C1 segment of cervical spinal cord (tissue), 14 donors: Measurements from ENCODE around the gene CCL13.
A peak's percentile ranks its signal among the peaks of the same experiment; 100 is the strongest.
"Not testable (repeated sequence)": the region's sequence is repeated elsewhere in the genome, so short reads cannot be mapped to it uniquely, and the experiment has no call there.

Source experiments
- DNase-seq, 14 donors: peaks; one replicate each; lab custom pipeline; 2025; lab: John Stamatoyannopoulos, UW

CCL13 gene

DNA sequence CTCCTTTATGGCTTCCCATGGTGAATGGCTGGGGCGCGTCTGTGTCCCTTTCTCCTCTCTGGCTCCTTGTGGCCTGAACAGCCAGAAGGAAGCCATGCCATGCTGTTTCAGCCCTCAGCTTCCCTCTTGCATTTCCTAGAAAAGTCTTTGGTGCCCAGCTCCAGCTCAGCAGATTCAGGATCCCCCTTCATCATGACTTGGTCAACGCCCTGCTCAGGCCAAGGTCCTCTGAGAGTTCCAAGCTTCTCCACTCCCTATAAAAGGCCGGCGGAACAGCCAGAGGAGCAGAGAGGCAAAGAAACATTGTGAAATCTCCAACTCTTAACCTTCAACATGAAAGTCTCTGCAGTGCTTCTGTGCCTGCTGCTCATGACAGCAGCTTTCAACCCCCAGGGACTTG, at the start of gene CCL13:
Gene CCL13, plus strand, starts transcription at position 287 of the 400 bp plus-strand sequence. Its CDS starts 47 bp downstream, at position 334.
- no peak for DNase-seq

DNA sequence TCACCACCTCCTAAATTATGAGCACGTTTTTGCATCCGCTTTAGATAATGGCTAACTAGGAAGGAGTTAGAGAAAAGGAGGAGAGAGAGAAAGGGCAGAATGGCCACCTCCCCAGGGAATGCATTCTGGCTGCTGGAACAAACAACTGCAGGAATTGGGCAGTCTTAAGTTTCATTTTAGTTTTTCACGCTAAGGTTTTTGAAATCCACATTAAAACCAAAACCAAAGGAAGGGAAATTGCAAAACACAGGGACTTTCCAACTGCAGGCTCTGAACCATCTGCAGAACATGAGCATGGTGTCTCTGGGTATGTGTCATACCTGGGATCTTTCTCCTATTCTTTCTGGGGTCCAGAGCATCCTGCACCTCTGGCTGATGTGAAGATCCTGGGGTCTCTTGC, 49.2 kb upstream of the CCL13 start:
- DNase-seq = no peak

DNA sequence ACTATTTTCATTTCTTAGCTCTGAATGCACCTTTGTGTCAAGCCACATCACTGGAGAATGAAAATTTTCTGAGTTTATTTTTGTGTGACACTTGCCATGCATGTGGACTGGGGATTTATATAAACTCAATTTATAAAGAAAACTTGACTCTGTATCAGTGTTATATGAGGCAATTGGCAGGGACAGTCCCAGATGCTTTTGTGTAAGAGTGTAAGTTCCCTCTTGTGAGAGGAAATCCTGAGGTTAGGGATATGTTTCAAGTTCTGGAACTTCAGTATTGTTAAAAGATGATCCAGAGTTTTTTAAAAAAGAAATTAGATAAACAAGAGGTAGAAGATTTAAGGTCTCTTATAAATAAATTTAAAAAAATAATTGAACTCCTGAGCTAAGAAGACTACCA, 47.9 kb upstream of the CCL13 start:
- no peak for DNase-seq

DNA sequence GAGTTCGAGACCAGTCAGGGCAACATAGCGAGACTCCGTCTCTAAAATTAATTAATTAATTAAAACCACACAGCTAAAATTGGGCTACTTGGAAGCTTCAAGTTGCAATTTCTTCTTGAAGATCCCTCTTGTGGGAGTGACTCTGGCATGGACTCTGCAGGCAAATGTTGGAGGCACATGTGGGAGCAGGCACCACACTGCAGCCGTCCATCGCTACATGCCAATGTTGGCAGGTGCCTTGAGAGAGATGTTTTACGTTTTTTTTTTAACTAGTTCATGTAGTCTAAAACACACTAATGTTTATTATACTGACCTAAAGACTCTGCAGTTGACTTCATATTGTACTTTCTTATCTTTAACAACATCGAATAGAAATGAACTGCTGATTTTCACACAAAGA, 45.0 kb upstream of the CCL13 start:
- DNase-seq = no peak

DNA sequence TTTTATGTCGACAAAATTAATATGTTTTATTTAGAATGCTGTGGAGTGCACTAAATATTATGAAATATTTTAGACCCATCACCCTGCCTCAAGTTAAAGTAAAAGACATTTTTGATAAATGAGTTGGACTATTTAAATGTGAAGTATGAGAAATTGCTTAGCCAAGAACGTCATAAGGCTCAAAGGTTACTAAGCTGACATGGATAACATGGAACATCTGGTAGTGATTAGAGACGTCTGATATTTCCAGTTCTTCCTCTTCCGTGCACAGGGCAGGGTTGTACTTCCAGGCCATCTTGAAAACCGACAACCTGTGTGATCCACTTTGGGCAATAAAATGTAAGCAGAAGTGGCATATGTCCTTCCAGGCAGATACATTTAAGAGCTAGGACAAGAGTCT, 44.2 kb upstream of the CCL13 start:
- DNase-seq = no peak

DNA sequence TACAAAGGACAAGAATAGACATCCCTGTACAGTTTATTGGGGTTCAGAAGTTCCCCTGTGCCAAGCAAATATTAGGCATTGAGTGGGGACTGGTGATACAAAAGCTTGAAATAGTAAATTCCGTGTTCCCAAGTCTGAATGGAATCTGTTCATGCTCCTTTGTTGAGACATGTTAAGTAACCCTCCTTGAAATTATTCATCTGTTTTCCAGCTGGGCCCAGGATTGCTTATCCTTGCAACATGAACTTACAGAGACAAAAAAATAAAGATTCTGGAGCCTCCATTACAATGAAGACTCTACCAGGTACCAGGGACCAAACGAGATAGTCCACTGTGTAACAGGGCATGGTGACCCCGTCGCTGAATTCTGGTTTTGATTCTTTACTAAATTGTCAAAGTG, 43.1 kb upstream of the CCL13 start:
- DNase-seq = no peak

DNA sequence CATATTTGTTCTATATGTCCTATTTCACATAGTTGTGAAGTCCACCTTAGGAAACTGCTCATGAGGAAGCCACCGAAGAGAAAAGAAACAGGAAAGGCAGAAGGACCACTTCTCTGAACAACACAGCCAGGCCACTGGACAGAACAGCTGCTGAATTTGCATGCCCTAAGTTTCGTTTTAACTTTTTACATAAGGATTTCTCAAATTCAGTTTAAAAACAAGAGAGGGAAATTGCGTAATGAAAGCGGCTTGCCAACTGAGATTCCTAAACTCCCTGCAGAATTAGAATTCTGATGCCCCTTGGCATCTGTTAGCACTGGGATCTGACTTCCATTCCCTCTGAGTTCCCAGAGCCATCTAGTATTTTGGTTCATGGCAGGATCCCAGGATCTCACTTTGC, 42.0 kb upstream of the CCL13 start:
- DNase-seq = no peak

DNA sequence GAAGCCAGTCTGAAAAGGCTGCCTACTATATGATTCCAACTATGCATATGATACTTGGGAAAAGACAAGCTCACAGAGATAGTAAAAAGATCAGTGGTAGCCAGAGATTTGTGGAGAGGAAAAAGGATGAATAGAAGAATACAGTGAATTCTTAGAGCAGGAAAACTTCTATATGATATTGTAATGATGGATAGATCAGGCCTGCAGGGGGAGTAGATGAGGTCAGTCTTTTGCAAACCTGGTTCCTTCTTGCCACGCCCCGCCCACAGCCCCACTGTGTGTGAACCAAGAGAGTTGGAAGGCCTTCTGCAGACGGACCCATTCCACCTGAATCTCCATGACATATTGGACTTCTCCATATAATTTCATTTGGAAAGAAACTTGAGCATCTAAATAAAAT, 37.8 kb upstream of the CCL13 start:
- no peak for DNase-seq

DNA sequence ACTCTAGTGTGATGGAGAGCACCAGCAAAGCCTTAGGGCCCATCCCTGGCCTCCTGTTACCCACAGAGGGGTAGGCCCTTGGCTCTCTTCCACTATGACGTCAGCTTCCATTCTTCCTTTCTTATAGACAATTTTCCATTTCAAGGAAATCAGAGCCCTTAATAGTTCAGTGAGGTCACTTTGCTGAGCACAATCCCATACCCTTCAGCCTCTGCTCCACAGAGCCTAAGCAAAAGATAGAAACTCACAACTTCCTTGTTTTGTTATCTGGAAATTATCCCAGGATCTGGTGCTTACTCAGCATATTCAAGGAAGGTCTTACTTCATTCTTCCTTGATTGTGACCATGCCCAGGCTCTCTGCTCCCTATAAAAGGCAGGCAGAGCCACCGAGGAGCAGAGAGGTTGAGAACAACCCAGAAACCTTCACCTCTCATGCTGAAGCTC, 37.2 kb upstream of the CCL13 start, which contains the start of gene CCL8:
Gene CCL8, plus strand, starts transcription at position 397 of the 445 bp plus-strand sequence. CDS start 67 bp downstream, outside the sequence.
- no peak for DNase-seq

DNA sequence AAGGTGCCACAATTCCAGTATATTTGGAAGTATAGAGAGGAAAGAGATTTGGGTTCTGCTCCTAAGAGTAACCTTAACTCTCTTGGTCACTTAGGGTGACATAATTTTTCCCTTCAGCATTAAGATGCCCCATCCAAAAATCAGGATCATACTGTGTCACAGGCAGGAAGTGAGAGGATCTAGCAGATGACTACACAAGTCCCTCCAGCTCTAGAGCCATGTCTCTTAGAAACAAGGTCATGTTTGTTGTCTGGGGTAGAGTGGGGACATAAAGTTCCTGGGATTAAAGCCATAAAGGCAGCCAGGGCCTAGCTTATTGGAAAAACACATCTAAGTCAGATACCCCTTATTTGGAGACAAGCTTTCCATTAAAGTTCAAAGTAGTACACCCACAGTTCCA, 34.3 kb upstream of the CCL13 start:
- no peak for DNase-seq

DNA sequence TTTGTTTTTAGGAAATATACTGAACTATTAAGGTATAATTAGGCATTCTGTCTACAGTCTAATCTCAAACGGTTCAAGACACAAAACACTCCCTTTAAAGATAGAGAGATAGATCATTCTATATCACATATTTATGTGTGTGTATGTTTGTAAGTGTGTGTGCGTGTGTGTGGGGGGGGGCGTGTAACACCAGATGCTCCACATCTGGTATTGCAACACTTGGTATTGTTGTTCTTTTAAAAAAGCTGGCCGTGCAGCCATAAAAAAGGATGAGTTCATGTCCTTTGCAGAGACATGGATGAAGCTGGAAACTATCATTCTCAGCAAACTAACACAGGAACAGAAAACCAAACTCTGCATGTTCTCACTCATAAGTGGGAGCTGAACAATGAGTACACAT, 28.7 kb upstream of the CCL13 start:
- DNase-seq = not testable (repeated sequence)

DNA sequence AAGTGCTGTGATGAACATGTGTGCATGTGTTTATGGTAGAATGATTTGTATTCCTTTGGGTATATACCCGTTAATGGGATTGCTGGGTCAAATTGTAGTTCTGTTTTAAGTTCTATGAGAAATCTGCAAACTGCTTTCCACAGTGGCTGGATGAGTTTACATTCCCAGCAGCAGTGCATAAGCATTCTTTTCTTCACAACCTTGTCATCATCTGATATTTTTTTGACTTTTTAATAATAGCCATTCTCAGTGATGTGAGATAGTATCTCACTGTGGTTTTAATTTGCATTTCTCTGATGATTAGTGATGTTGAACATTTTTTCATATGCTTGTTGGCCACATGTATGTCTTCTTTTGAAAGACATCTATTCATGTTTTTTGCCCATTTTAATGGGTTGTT, 18.6 kb upstream of the CCL13 start:
- DNase-seq = no peak

DNA sequence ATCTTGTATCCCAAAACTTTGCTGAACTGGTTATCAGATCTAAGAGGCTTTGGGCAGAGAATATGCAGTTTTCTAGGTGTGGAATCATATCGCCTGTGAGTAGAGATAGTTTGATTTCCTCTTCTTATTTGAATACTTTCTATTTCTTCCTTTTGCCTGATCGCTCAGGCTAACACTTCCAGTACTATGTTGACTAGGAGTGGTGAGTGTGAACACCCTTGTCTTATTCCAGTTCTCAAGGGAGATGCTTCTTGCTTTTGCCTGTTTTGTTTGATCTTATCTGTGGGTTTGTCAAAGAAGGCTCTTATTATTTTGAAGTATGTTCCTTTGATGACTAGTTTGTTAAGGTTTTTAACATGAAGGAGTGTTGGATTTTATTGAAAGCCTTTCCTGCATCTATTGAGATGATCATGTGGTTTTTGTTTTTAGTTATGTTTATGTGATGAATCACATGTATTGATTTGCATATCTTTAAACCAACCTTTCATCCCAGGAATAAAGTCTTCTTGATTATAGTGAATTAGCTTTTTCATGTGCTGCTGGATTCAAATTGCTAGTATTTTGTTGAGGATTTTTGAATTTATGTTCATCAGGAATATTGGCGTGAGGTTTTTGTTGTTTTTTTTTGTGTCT, 17.0 kb upstream of the CCL13 start:
- DNase-seq = no peak

DNA sequence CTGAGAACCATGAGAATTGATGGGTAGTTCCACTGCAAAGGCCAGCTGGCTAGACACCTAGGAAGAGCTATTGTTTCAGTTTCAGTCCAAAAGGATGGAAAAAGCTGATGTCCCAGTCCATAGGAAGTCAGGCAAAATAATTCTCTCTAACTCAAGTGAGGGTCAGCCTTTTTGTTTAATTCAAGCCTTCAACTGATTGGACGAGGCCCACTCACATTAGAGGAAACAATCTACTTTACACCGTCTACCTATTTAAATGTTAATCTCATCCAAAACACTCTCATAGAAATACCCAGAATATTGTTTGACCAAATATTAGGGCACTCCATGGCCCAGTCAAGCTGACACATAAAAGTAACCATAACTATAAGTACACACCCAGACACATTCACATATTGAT, 14.4 kb upstream of the CCL13 start:
- DNase-seq = no peak

DNA sequence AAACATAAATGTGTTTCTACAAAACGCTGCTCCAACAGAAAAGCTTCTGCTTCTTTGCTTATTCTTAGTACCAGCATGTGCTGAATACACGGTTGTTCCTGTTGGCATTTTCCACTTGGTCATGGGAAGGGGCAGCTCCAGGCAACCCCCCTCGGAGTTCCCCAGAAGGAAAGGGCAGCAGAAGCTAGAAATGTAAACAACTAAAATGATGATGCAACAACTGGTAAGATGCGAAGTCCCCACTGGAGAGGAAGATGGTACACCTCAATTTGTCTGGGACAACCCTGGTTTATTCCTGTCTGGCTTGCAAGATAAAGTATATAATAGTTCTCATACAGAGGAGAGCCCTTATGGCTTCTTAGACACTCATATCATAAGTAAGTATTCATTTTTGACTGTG, 9.2 kb upstream of the CCL13 start:
- DNase-seq = no peak

DNA sequence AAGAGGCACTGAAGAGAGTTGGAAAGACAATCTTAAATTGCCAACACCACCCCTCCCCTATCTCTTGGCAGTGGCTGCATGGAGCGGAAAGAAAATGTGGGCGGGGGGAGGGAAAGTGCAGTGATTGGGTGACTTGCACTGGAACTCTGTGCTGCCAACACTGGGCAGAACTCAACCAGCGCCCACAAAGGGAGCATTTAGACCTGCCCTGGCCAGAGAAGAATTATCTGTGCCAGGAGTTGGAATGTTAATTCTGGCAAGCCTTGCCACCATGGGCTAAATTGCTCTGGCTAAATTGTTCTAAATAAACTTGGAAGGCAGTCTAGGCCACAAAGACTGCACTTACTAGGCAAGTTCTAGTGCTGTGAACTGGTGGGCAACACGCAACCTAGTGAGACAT, 6.5 kb upstream of the CCL13 start:
- peak in 2 of 14 donors; percentile 18 to 22 for DNase-seq

DNA sequence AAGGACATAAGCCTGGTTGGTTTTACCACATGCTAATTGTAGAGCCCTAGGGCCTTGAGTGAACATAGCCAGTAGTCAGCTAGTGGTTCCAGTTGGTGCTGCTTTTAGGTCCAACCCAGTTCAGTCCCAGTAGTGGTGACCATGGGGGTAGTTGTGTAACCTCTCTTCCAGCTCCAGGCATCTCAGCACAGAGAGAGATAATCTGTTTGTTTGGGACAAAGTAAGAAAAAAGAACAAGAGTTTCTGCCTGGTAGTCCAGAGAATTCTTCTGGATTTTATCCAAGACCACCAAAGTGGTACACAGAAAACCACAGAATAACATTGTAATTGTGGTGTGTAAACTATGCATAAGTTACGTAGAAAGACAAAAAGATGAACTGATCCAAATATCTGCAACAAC, 5.2 kb upstream of the CCL13 start:
- no peak for DNase-seq

DNA sequence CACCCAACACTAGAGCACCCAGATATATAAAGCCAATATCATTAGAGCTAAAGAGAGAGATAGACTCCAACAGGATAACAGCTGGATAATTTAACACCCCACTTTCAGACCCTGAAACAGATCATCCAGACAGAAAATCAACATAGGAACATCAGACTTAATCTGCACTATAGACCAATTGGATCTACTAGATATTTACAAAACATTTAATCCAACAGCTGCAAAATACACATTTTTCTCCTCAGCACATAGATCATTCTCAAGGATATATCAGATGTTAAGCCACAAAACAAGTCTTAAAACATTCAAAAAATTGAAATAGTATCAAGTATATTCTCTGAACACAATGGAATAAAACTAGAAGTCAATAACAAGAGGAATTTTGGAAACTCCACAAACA, 4.1 kb upstream of the CCL13 start:
- no peak for DNase-seq

DNA sequence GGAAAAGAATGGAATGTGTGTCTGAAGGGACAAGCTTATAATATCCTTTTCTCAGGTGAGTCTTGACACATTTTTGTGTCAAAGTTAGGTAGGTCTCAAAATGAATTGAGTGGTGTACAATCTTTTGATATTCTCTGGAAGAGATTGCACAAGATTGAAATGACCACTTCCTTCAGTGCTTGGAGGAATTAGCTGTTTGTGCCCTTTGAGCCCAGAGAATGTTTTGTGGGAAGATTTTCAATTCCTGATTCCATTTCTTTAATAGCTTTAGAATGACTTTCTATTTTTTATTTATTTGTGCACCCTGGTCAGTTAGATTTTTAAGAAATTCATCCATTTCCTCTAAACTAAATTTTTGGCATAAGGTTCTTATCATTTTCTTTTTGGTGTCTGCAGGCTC, 1.6 kb upstream of the CCL13 start:
- DNase-seq = no peak

DNA sequence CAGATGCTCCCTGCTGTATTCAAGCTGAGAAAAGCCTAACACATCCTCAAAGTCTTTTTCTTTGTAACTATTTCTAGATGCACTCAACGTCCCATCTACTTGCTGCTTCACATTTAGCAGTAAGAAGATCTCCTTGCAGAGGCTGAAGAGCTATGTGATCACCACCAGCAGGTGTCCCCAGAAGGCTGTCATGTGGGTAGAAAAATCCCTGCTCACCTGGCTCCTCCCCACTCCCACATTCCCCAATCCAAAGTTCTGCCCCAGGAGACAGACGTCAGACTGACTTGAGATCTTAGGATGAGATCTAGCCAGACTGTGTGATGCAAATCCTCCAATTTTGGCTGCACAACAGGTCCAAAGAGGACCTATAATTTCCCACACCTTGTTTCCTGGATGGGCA, 1.1 kb downstream of the CCL13 start:
- no peak for DNase-seq

DNA sequence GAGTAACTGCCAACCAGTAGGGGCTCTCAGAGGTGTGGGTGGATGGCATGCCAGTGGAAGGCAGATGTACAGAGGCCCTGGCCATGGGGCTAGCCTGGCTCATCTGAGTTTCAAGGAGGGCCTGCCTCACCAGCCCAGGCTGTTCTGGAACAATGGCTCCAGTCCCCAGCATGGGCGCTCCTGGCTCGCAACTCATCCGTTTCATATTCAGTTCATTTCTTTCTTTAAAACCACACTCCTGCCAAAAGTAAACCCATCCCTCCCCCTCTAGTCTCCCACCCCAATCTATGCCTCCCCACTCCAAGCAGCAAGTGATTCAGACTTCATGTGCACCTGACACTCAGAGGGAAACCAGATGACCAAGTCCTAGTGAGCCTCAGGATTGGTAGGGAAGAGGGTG, 2.4 kb downstream of the CCL13 start:
- DNase-seq = no peak

DNA sequence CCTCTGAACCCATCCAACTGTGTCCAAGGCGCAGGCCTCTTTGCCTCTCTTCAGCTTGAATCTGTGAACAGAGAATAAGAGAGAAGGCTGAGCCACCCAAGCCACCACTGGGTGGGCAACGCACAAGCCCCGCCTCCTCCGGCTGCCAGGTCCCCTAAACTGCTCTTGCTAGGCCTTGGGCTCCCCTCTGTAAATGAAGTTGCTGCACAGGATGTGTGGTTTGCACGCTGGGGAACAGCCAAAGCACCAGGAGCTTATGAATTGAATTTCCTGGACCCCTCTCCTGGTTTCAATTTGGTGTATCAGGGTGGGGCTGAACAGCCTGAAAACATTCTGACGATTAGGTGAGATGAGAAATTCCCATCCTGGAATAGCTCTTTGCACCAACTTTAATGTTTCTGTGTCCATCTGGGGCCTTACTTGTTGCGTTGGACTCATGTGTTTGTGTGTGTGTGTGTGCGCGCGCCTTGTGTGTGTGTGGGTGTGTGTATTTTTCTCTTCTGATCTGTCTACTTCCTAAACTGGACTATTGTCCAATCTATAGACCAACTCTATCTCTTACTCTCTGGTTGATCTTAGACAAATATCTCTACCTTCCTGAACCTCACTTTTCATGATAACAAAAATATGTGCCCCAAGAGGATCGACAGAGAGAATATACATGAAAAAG, 4.5 kb downstream of the CCL13 start:
- no peak for DNase-seq

DNA sequence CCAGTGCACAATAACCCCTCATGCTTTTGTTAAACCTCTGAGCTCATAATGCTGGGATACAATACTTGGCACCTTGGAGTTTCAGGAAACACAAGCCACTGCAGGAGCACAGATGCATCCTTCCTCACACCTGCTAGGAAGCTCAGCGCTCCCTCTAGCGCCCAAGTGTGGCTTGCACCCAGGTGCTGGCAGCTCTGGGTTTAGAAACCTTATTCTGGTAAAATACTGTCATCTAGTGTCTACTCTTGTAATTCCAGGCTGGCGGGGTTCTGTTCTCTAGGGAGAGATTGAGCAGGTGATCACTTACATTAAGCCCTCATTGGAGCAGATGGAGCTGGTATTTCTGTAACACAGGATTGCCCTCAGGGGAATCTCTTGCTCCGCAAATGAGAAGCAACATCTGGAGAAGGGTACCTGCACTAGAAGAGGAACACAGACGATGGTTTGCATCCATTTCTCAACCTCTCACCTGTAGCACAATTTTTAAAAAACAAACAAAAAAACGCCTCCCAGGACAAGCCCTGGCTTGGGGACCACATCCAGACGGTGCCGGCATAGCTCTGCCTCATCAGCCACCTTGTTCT, 5.3 kb downstream of the CCL13 start:
- DNase-seq = peak in 9 of 14 donors; percentile 8 to 56 (median 23)
